PC-9 (cell line): Measurements from ENCODE around the gene SLC39A13. TPM values are rescaled to one million over a fixed set of nuclear protein-coding genes. Genes with fewer than 3 reads are reported as not detected.

Source experiments
- BruUV-seq: library from RNA; stranded (reverse); fragments of 400-500 nt; replicated peaks from 2 replicates; lab custom pipeline; 2021; lab: Mats Ljungman, UMichigan
- CTCF ChIA-PET: fragments of 300-600 bp; sonication (Branson Sonifier 250); formaldehyde crosslinking; loops from one replicate; lab custom pipeline; 2022; ENCODE audit warnings: antibody characterized with exemption; lab: Charles Lee
- POLR2A ChIA-PET: fragments of 300-600 bp; sonication (Branson Sonifier 250); formaldehyde crosslinking; loops from one replicate; lab custom pipeline; 2022; ENCODE audit warnings: antibody characterized with exemption; ENCODE audit not compliant: unreplicated experiment; lab: Charles Lee
- DNase-seq, 2 experiments: peaks; one replicate each; pipeline versions ENCODE4 v3.0.0 to v3.0.0-alpha.2; 2015 to 2022; ENCODE audit warnings: mixed read lengths in 1 of 2
- H2AFZ ChIP-seq: fragments of 200-600 bp; sonication (generic); 2 replicates; pipeline ENCODE4 v1.8.1; 2017; ENCODE audit warnings: antibody characterized with exemption
- H3F3A ChIP-seq: fragments of 200-600 bp; sonication (generic); 2 replicates; pipeline ENCODE4 v1.8.1; 2017; ENCODE audit warnings: antibody characterized with exemption, mild to moderate bottlenecking, low read depth; ENCODE audit not compliant: insufficient read depth
- H3K27ac ChIP-seq: fragments of 200-600 bp; sonication (generic); 2 replicates; pipeline ENCODE4 v1.6.1; 2016; ENCODE audit warnings: mixed run types
- H3K27me3 ChIP-seq: fragments of 200-600 bp; sonication (generic); 2 replicates; pipeline ENCODE4 v1.6.1; 2016; ENCODE audit warnings: low read depth, mixed run types; ENCODE audit not compliant: insufficient read depth
- H3K36me3 ChIP-seq: fragments of 200-600 bp; sonication (generic); 2 replicates; pipeline ENCODE4 v1.6.1; 2016; ENCODE audit warnings: low read depth, mixed run types
- H3K4me1 ChIP-seq: fragments of 200-600 bp; sonication (generic); replicated peaks from 2 replicates; pipeline ENCODE4 v1.6.1; 2016; ENCODE audit warnings: mixed run types; ENCODE audit not compliant: insufficient read depth
- H3K4me2 ChIP-seq: fragments of 200-600 bp; sonication (generic); 2 replicates; pipeline ENCODE4 v1.6.1; 2017; ENCODE audit warnings: mixed run types
- H3K4me3 ChIP-seq: fragments of 200-600 bp; sonication (generic); 2 replicates; pipeline ENCODE4 v1.6.1; 2016; ENCODE audit warnings: mixed run types
- H3K79me2 ChIP-seq: fragments of 200-600 bp; sonication (generic); 2 replicates; pipeline ENCODE4 v1.6.1; 2017; ENCODE audit warnings: low read depth, mixed run types
- H3K9me2 ChIP-seq: fragments of 200-600 bp; sonication (generic); 2 replicates; pipeline ENCODE4 v1.8.1; 2017; ENCODE audit warnings: mild to moderate bottlenecking; ENCODE audit not compliant: insufficient read depth
- H3K9me3 ChIP-seq: fragments of 200-600 bp; sonication (generic); 2 replicates; pipeline ENCODE4 v1.8.1; 2016; ENCODE audit warnings: low read depth; ENCODE audit not compliant: insufficient read depth
- H4K20me1 ChIP-seq: fragments of 200-600 bp; sonication (generic); 2 replicates; pipeline ENCODE4 v1.8.1; 2017; ENCODE audit not compliant: insufficient read depth
- CTCF ChIP-seq: fragments of 200-600 bp; sonication (generic); conservative IDR thresholded peaks from 2 replicates; pipeline ENCODE4 v1.6.1; 2017; ENCODE audit warnings: mixed run types, antibody characterized with exemption, mild to moderate bottlenecking, moderate library complexity
- EZH2 ChIP-seq: fragments of 200-600 bp; sonication (generic); IDR thresholded peaks from 2 replicates; pipeline ENCODE4 v1.8.0; 2017; ENCODE audit warnings: antibody characterized with exemption, low read depth
- intact Hi-C: fragments of 100-400 bp; cut with micrococcal nuclease; formaldehyde crosslinking; loops from one replicate; pipeline ENCODE4 v1.10.0; 2022; ENCODE audit not compliant: unreplicated experiment
- total RNA-seq: library from RNA; stranded (reverse); gene quantifications from 2 replicates; pipeline ENCODE4 v1.2.3, GENCODE V29; 2021

SLC39A13 gene
- total RNA-seq, 1 experiment from 2014 or later: 28.8 TPM

GRCh38 chr11:47433157-47433556 is 24.8 kb downstream of the SLC39A13 start:
- Histone ChIP-seq H3K4me3 (no peak overlapping the region), H3K27me3 (no peaks in the 10 kb centered on the region), H3K9me2 (no peaks in the 10 kb centered on the region), H3K27ac (no peak overlapping the region), H3F3A (peaks cover 6% of the 10 kb centered on the region), H3K4me2 (no peak overlapping the region), H4K20me1 (no peaks in the 10 kb centered on the region), H2AFZ (no peak overlapping the region), H3K4me1 (no peaks in the 10 kb centered on the region), H3K79me2 (no peaks in the 10 kb centered on the region), H3K9me3 (no peaks in the 10 kb centered on the region), H3K36me3 (no peaks in the 10 kb centered on the region)
- intact Hi-C loops: no loop called here
- POLR2A ChIA-PET: no interaction called here
- no peak for DNase-seq
- BruUV-seq: no TSS peak
- no peak for TF ChIP-seq CTCF
- no peak for TF ChIP-seq EZH2
- CTCF ChIA-PET: no interaction called here

GRCh38 chr11:47434011-47434786 is 25.8 kb downstream of the SLC39A13 start:
- CTCF ChIA-PET: interaction anchor here (0.7 kb wide), 1 partner anchor 13 kb away, joined by 7 read pairs; no protein-coding TSS in a partner anchor
- Histone ChIP-seq H2AFZ (no peak overlapping the region), H3K4me3 (no peak overlapping the region), H4K20me1 (no peaks in the 10 kb centered on the region), H3K36me3 (no peaks in the 10 kb centered on the region), H3K79me2 (no peaks in the 10 kb centered on the region), H3K27me3 (no peaks in the 10 kb centered on the region), H3K9me2 (no peaks in the 10 kb centered on the region), H3K9me3 (no peaks in the 10 kb centered on the region), H3K27ac (no peak overlapping the region), H3K4me2 (no peak overlapping the region), H3F3A (peaks cover 6% of the 10 kb centered on the region), H3K4me1 (no peaks in the 10 kb centered on the region)
- DNase-seq: no peak
- intact Hi-C loops: no loop called here
- POLR2A ChIA-PET: no interaction called here
- BruUV-seq: no TSS peak
- TF ChIP-seq EZH2 (no peak), CTCF (no peak)

GRCh38 chr11:47435687-47436086 is 27.3 kb downstream of the SLC39A13 start:
- no peaks in the 10 kb centered on the region for H3K79me2 ChIP-seq
- POLR2A ChIA-PET: no interaction called here
- no peaks in the 10 kb centered on the region for H3K4me1 ChIP-seq
- no peak overlapping the region for H2AFZ ChIP-seq
- intact Hi-C loops: no loop called here
- H3F3A ChIP-seq: peaks cover 6% of the 10 kb centered on the region
- H3K27me3 ChIP-seq: no peaks in the 10 kb centered on the region
- no peaks in the 10 kb centered on the region for H4K20me1 ChIP-seq
- no peaks in the 10 kb centered on the region for H3K9me3 ChIP-seq
- no peak for TF ChIP-seq EZH2
- TF ChIP-seq CTCF: no peak
- no peak overlapping the region for H3K4me2 ChIP-seq
- BruUV-seq: no TSS peak
- no peak overlapping the region for H3K4me3 ChIP-seq
- H3K27ac ChIP-seq: no peak overlapping the region
- H3K36me3 ChIP-seq: no peaks in the 10 kb centered on the region
- no peak for DNase-seq
- no peaks in the 10 kb centered on the region for H3K9me2 ChIP-seq
- CTCF ChIA-PET: interaction anchor here (0.6 kb wide), 1 partner anchor 24 kb away, joined by 5 read pairs; no protein-coding TSS in a partner anchor
